Gastrocnemius medialis (tissue), 4 donors: ENCODE measurements around the gene GRID2.

ENCODE experiments used
- CTCF ChIP-seq, 5 experiments: fragments of 450-650 bp in 3 of 5; fragments of 200-600 bp in 2 of 5; sonication (generic) in 2 of 5; IDR thresholded peaks in 4 of 5; conservative IDR thresholded peaks in 1 of 5; 1 replicate in 4 of 5; 2 replicates in 1 of 5; pipeline ENCODE4 v1.5.1; 2016 to 2019; ENCODE audit warnings: antibody characterized with exemption in 5 of 5, mild to moderate bottlenecking in 3 of 5, moderate library complexity in 3 of 5
- POLR2A ChIP-seq, 2 donors: fragments of 450-650 bp; IDR thresholded peaks; one replicate each; pipeline ENCODE4 v1.6.1; 2017; ENCODE audit warnings: antibody characterized with exemption in 2 of 2, mild to moderate bottlenecking in 2 of 2, moderate library complexity in 2 of 2

- TF ChIP-seq CTCF (IDR thresholded peaks at IDR 0.05 in 4 of 5, conservative IDR thresholded peaks at IDR 0.05 in 1 of 5) (no peak), POLR2A (IDR thresholded peaks at IDR 0.05) (no peak)
Observed at GRCh38 chr4:93780080-93780479, 1476.3 kb downstream of the GRID2 start.
